Tibial artery (tissue), 4 donors: ENCODE measurements around the gene THRB.

ENCODE experiments used
- DNase-seq, 2 donors: peaks; one replicate each; pipeline ENCODE4 v3.0.0-alpha.2; 2019
- H3K27ac ChIP-seq, 2 donors: fragments of 200-600 bp; sonication (generic) in 1 of 2; 1 replicate in 1 of 2; 2 replicates in 1 of 2; pipeline ENCODE4 v1.5.1; 2018 to 2019; ENCODE audit warnings: mild to moderate bottlenecking in 1 of 2
- H3K27me3 ChIP-seq, 2 donors: fragments of 200-600 bp; sonication (generic) in 1 of 2; one replicate each; pipeline versions ENCODE4 v1.5.1 to v1.6.0; 2016 to 2019
- H3K36me3 ChIP-seq, 3 donors: fragments of 200-600 bp; sonication (generic) in 2 of 3; one replicate each; pipeline ENCODE4 v1.5.1; 2016 to 2019; ENCODE audit warnings: mild to moderate bottlenecking in 2 of 3
- H3K4me1 ChIP-seq, 4 donors: fragments of 200-600 bp; sonication (generic) in 2 of 4; 1 replicate in 3 of 4; 2 replicates in 1 of 4; pipeline ENCODE4 v1.5.1; 2016 to 2019
- H3K4me3 ChIP-seq, 2 donors: fragments of 200-600 bp; sonication (generic) in 1 of 2; 1 replicate in 1 of 2; 2 replicates in 1 of 2; pipeline ENCODE4 v1.5.1; 2018 to 2019; ENCODE audit warnings: mild to moderate bottlenecking in 2 of 2
- H3K9me3 ChIP-seq, 3 donors: fragments of 200-600 bp; sonication (generic) in 1 of 3; one replicate each; pipeline ENCODE4 v1.5.1; 2016 to 2019
- CTCF ChIP-seq, 2 experiments: fragments of 200-600 bp in 1 of 2; fragments of 450-650 bp in 1 of 2; IDR thresholded peaks; one replicate each; pipeline ENCODE4 v1.5.1; 2017 to 2019; ENCODE audit warnings: antibody characterized with exemption in 2 of 2, mild to moderate bottlenecking in 1 of 2, moderate library complexity in 1 of 2
- intact Hi-C: fragments of 100-400 bp; cut with DNase I; formaldehyde crosslinking; loops from one replicate; pipeline ENCODE4 v1.15.0; 2023; ENCODE audit warnings: low total_unique reads

The THRB gene

GRCh38 chr3:24174614-24175013 is 320.0 kb downstream of the THRB start:
- Histone ChIP-seq H3K4me1 (peaks cover 0 to 70% (median 10%) of the 10 kb centered on the region in 4 donors), H3K4me3 (no peak overlapping the region), H3K27me3 (no peaks in the 10 kb centered on the region), H3K9me3 (no peaks in the 10 kb centered on the region), H3K36me3 (no peaks in the 10 kb centered on the region), H3K27ac (peak overlapping the region in 1 of 2 donors; percentile 10)
- intact Hi-C loops, result no loop called here
- no peak for TF ChIP-seq CTCF (IDR thresholded peaks at IDR 0.05)
- no peak for DNase-seq

GRCh38 chr3:24168977-24169376 is 325.7 kb downstream of the THRB start:
- Histone ChIP-seq H3K4me3 (no peak overlapping the region), H3K4me1 (peaks cover 0 to 54% (median 9%) of the 10 kb centered on the region in 4 donors), H3K36me3 (no peaks in the 10 kb centered on the region), H3K9me3 (no peaks in the 10 kb centered on the region), H3K27me3 (no peaks in the 10 kb centered on the region), H3K27ac (no peak overlapping the region)
- no peak for DNase-seq
- TF ChIP-seq CTCF (IDR thresholded peaks at IDR 0.05), result no peak
- intact Hi-C loops, result no loop called here

- no peak overlapping the region for H3K4me3 ChIP-seq
- no peak for DNase-seq
- no peaks in the 10 kb centered on the region for H3K9me3 ChIP-seq
- TF ChIP-seq CTCF (IDR thresholded peaks at IDR 0.05), result no peak
- intact Hi-C loops, result no loop called here
- H3K36me3 ChIP-seq, result no peaks in the 10 kb centered on the region
- peaks cover 0 to 50% (median 9%) of the 10 kb centered on the region in 4 donors for H3K4me1 ChIP-seq
- no peaks in the 10 kb centered on the region for H3K27me3 ChIP-seq
- peak overlapping the region; percentile 20 to 22 for H3K27ac ChIP-seq
These were observed 327.2 kb downstream of the THRB start for GRCh38 chr3:24167429-24167828.

- no peak for DNase-seq
- peak overlapping the region in 1 of 2 donors; percentile 22 for H3K27ac ChIP-seq
- peaks cover 0 to 53% (median 17%) of the 10 kb centered on the region in 4 donors for H3K4me1 ChIP-seq
- no peak overlapping the region for H3K4me3 ChIP-seq
- TF ChIP-seq CTCF (IDR thresholded peaks at IDR 0.05), result no peak
- H3K9me3 ChIP-seq, result no peaks in the 10 kb centered on the region
- intact Hi-C loops, result no loop called here
- no peaks in the 10 kb centered on the region for H3K36me3 ChIP-seq
- H3K27me3 ChIP-seq, result no peaks in the 10 kb centered on the region
These were observed 328.1 kb downstream of the THRB start for GRCh38 chr3:24166515-24166914.

GRCh38 chr3:24165603-24165982 is 329.1 kb downstream of the THRB start:
- no peak for DNase-seq
- no peaks in the 10 kb centered on the region for H3K36me3 ChIP-seq
- intact Hi-C loops, result no loop called here
- no peaks in the 10 kb centered on the region for H3K9me3 ChIP-seq
- H3K27ac ChIP-seq, result no peak overlapping the region
- no peaks in the 10 kb centered on the region for H3K27me3 ChIP-seq
- H3K4me3 ChIP-seq, result no peak overlapping the region
- TF ChIP-seq CTCF (IDR thresholded peaks at IDR 0.05), result no peak
- H3K4me1 ChIP-seq, result peaks cover 0 to 57% (median 22%) of the 10 kb centered on the region in 4 donors
